ENCODE measurements around the gene ARL8B. TPM values are rescaled to one million over a fixed set of nuclear protein-coding genes. Genes with fewer than 3 reads are reported as not detected.
A peak's percentile ranks its signal among the peaks of the same experiment; 100 is the strongest.

Gene ARL8B
- total and polyA plus RNA-seq, 4 donors: 20.2 to 36.2 (median 24.2) TPM

DNA sequence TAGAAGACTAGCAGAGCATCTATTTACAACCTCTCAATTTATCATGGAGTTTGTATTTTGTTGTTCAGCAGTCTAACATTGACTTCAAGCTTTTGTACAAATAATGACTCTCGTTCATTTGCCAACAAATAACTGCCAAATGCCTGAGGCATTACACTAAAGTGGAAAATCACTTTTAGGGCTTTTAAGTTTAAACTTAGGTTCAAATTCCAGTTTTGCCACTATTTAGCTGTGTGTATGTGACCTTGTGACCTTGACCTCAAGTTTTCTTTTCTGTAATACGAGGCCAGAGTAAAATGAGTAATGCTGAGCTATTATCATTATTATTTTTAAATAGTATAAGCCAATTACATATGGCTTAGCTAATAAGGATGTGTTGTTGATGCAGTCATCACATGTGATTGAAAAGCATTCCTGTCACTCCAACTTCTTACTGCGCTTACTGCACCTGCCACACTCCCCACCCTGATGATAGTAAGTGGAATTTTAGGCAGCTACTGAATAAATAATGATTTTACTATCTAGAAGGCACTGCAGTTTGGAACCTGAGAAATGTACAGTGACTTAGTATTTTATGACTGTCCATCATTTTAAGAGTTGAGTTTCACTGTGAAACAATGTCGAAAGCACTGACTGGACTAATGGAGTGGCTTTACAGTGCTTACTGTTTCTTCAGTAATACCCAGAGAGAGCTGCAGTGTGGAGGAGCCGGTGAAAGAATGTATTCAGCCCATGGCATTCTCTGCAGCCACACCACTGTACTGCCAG is 16.3 kb downstream of the ARL8B start:
- Histone ChIP-seq H3K36me3 (ENCODE audit: control insufficient read depth in 4 of 4, insufficient read depth in 3 of 4, low read depth in 1 of 4, low read length in 3 of 4) (no peaks in the 10 kb centered on the region), H3K9ac (ENCODE audit: low read depth in 1 of 2, low read length in 2 of 2) (no peak overlapping the region), H3K9me3 (ENCODE audit: control insufficient read depth in 4 of 4, low read length in 3 of 4) (no peaks in the 10 kb centered on the region), H3K4me3 (ENCODE audit: low read depth in 1 of 3, low read length in 3 of 3) (no peak overlapping the region), H3K27ac (ENCODE audit: low read depth in 1 of 2, low read length in 2 of 2) (peak overlapping the region in 1 of 2 donors; percentile 60), H3K4me1 (ENCODE audit: control insufficient read depth in 4 of 4, insufficient read depth in 4 of 4, low read length in 3 of 4) (peaks cover 2 to 29% (median 24%) of the 10 kb centered on the region in 4 donors), H3K27me3 (ENCODE audit: control insufficient read depth in 4 of 4, insufficient read depth in 4 of 4, low read length in 3 of 4) (no peaks in the 10 kb centered on the region)
- TF ChIP-seq, protein P1, sequence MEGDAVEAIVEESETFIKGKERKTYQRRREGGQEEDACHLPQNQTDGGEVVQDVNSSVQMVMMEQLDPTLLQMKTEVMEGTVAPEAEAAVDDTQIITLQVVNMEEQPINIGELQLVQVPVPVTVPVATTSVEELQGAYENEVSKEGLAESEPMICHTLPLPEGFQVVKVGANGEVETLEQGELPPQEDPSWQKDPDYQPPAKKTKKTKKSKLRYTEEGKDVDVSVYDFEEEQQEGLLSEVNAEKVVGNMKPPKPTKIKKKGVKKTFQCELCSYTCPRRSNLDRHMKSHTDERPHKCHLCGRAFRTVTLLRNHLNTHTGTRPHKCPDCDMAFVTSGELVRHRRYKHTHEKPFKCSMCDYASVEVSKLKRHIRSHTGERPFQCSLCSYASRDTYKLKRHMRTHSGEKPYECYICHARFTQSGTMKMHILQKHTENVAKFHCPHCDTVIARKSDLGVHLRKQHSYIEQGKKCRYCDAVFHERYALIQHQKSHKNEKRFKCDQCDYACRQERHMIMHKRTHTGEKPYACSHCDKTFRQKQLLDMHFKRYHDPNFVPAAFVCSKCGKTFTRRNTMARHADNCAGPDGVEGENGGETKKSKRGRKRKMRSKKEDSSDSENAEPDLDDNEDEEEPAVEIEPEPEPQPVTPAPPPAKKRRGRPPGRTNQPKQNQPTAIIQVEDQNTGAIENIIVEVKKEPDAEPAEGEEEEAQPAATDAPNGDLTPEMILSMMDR (IDR thresholded peaks at IDR 0.05; ENCODE audit: low read depth, low read length, missing input control): no peak
- peak; percentile 69 to 76 for TF ChIP-seq RXRA (IDR thresholded peaks at IDR 0.05)
- TF ChIP-seq HNF4G (IDR thresholded peaks at IDR 0.05): peak; percentile 29
- TF ChIP-seq FOXA2 (IDR thresholded peaks at IDR 0.05): no peak
- TF ChIP-seq, protein P2, sequence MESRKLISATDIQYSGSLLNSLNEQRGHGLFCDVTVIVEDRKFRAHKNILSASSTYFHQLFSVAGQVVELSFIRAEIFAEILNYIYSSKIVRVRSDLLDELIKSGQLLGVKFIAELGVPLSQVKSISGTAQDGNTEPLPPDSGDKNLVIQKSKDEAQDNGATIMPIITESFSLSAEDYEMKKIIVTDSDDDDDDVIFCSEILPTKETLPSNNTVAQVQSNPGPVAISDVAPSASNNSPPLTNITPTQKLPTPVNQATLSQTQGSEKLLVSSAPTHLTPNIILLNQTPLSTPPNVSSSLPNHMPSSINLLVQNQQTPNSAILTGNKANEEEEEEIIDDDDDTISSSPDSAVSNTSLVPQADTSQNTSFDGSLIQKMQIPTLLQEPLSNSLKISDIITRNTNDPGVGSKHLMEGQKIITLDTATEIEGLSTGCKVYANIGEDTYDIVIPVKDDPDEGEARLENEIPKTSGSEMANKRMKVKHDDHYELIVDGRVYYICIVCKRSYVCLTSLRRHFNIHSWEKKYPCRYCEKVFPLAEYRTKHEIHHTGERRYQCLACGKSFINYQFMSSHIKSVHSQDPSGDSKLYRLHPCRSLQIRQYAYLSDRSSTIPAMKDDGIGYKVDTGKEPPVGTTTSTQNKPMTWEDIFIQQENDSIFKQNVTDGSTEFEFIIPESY (IDR thresholded peaks at IDR 0.05): no peak
- TF ChIP-seq FOXA1 (IDR thresholded peaks at IDR 0.05): no peak
- TF ChIP-seq, protein P3, sequence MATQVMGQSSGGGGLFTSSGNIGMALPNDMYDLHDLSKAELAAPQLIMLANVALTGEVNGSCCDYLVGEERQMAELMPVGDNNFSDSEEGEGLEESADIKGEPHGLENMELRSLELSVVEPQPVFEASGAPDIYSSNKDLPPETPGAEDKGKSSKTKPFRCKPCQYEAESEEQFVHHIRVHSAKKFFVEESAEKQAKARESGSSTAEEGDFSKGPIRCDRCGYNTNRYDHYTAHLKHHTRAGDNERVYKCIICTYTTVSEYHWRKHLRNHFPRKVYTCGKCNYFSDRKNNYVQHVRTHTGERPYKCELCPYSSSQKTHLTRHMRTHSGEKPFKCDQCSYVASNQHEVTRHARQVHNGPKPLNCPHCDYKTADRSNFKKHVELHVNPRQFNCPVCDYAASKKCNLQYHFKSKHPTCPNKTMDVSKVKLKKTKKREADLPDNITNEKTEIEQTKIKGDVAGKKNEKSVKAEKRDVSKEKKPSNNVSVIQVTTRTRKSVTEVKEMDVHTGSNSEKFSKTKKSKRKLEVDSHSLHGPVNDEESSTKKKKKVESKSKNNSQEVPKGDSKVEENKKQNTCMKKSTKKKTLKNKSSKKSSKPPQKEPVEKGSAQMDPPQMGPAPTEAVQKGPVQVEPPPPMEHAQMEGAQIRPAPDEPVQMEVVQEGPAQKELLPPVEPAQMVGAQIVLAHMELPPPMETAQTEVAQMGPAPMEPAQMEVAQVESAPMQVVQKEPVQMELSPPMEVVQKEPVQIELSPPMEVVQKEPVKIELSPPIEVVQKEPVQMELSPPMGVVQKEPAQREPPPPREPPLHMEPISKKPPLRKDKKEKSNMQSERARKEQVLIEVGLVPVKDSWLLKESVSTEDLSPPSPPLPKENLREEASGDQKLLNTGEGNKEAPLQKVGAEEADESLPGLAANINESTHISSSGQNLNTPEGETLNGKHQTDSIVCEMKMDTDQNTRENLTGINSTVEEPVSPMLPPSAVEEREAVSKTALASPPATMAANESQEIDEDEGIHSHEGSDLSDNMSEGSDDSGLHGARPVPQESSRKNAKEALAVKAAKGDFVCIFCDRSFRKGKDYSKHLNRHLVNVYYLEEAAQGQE (IDR thresholded peaks at IDR 0.05): no peak
- no peak for TF ChIP-seq TAF1 (conservative IDR thresholded peaks at IDR 0.05)
- TF ChIP-seq, protein P4, sequence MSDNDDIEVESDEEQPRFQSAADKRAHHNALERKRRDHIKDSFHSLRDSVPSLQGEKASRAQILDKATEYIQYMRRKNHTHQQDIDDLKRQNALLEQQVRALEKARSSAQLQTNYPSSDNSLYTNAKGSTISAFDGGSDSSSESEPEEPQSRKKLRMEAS (IDR thresholded peaks at IDR 0.05): no peak
- TF ChIP-seq YY1 (IDR thresholded peaks at IDR 0.05): no peak
- TF ChIP-seq RAD21 (IDR thresholded peaks at IDR 0.05): peak in 1 of 2 donors; percentile 39
- TF ChIP-seq JUND (IDR thresholded peaks at IDR 0.05): peak in 1 of 2 donors; percentile 24
- peak; percentile 94 for TF ChIP-seq NR2F2 (IDR thresholded peaks at IDR 0.05)
- peak; percentile 86 to 95 for TF ChIP-seq HNF4A (conservative IDR thresholded peaks at IDR 0.05)
- peak; percentile 50 for TF ChIP-seq SP1 (IDR thresholded peaks at IDR 0.05)
- TF ChIP-seq, protein P5, sequence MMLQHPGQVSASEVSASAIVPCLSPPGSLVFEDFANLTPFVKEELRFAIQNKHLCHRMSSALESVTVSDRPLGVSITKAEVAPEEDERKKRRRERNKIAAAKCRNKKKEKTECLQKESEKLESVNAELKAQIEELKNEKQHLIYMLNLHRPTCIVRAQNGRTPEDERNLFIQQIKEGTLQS (IDR thresholded peaks at IDR 0.05): no peak
- TF ChIP-seq GABPA (IDR thresholded peaks at IDR 0.05 in 1 of 2, conservative IDR thresholded peaks at IDR 0.05 in 1 of 2): no peak
- no peak for TF ChIP-seq EGR1 (IDR thresholded peaks at IDR 0.05; ENCODE audit: low read depth in 2 of 2)
- no peak for DNase-seq (ENCODE audit: low spot score)
- 56% methylated on average over 5 of the region's 5 CpGs for WGBS

Measured in liver (tissue), 9 donors.